GM06990 (cell line): ENCODE measurements around the gene CLCNKB.

Experiments used
- DNase-seq: peaks from one replicate; pipeline ENCODE4 v3.0.0-alpha.2; 2011; ENCODE audit not compliant: insufficient read length; ENCODE audit errors: extremely low read depth
- H3K27me3 ChIP-seq: replicated peaks from 2 replicates; pipeline ENCODE4 v1.6.0; 2011; ENCODE audit warnings: low read length; ENCODE audit not compliant: control insufficient read depth, insufficient read depth
- H3K36me3 ChIP-seq: 2 replicates; pipeline ENCODE4 v1.5.1; 2011; ENCODE audit warnings: low read length; ENCODE audit not compliant: control insufficient read depth, insufficient read depth
- H3K4me3 ChIP-seq: replicated peaks from 2 replicates; pipeline ENCODE4 v1.5.1; 2011; ENCODE audit warnings: low read depth, mild to moderate bottlenecking, control low read depth, low read length
- CTCF ChIP-seq: IDR thresholded peaks from 2 replicates; pipeline ENCODE4 v1.5.1; 2011; ENCODE audit warnings: low read length, control low read depth, mild to moderate bottlenecking, inconsistent platforms; ENCODE audit not compliant: insufficient read depth, poor library complexity, severe bottlenecking

CLCNKB gene

DNA sequence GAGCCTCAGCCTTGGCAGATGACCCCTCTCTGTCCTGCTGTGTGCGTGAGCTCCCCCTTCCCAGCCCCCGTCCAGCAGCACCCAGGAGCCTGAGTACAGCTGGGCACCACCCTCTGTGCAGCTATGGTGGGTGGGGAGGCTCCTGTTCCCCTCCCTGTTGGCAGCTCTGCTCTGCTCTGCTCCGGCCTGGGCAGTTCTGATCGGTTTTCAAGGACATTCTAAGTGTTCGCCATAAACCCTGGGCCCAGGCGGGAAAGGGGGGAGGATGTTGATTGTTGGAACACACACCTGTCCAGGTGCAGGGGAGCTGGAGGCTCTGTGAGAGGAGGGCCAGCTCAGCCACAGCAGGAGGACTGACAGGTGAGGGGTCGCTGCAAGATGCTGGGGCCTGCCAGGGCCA, at the start of gene CLCNKB:
Gene CLCNKB, plus strand, starts transcription at position 262 of the 400 bp plus-strand sequence. CDS start 711 bp downstream, outside the sequence.
- no peak for DNase-seq
- no peak for TF ChIP-seq CTCF
- peaks cover 3% of the 10 kb centered on the region for H3K27me3 ChIP-seq

DNA sequence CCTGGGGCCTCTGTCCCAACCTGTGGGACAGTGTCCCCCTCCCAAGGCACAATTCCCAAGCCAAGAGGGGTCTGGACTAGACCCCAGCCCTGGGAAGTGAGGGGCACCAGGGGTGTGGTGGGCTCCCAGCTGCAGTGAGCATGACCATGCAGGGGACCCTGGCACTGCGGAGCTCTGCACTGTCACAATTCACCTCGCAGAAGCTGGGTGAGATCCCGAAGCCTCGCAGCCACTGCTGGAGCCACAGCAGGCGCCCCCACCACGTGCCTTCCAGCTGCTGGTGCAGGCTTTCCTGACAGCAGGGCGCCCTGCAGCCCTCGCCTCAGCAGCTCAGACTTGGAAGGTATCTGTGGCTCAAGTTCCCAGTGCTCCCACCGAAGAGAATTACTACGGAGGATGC, 49.5 kb upstream of the CLCNKB start:
- TF ChIP-seq CTCF: no peak
- no peak for DNase-seq

More for the DNA sequence above, at the start of gene CLCNKB:
- Histone ChIP-seq H3K4me3 (no peak within 1 kb of the TSS), H3K36me3 (no peaks in the 10 kb centered on the region)

GRCh38 chr1:15994590-15995351, 48.8 kb upstream of the CLCNKB start:
- DNase-seq: no peak

More for the DNA sequence above, 49.5 kb upstream of the CLCNKB start:
- H3K4me3 ChIP-seq: no peak overlapping the region
- H3K27me3 ChIP-seq: peaks cover 3% of the 10 kb centered on the region
- H3K36me3 ChIP-seq: no peaks in the 10 kb centered on the region

DNA sequence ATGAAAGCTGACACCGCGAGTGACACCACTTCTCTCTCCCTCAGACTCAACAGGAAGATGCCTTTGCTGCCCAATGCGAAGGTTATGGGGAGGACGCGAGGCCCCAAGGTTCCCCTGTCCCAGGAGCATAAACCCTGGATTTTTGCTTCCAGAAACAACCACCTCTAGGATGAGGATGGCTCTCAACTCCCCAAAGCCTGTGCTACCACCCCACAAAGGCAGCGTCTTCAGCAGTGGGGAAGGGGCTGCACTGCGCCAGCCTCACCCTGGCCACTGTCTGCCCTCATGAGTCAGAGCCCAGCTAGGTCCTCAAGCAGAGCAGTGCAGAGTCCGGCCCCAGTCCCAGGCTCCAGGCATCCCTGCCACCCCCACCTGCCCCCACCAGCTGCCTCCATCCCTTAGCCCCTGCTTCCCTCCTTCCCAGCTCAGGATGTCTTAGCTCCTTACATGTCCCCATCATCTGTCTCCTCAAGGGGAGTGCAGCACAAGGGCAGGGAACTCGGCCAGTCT, 46.5 kb upstream of the CLCNKB start:
- DNase-seq: no peak
- Histone ChIP-seq H3K36me3 (no peaks in the 10 kb centered on the region), H3K4me3 (no peak overlapping the region), H3K27me3 (peaks cover 3% of the 10 kb centered on the region)
- TF ChIP-seq CTCF: no peak

More at GRCh38 chr1:15994590-15995351, 48.8 kb upstream of the CLCNKB start:
- H3K27me3 ChIP-seq: peaks cover 3% of the 10 kb centered on the region
- no peaks in the 10 kb centered on the region for H3K36me3 ChIP-seq
- H3K4me3 ChIP-seq: no peak overlapping the region
- TF ChIP-seq CTCF: peak; percentile 66

- no peak for TF ChIP-seq CTCF
- peaks cover 3% of the 10 kb centered on the region for H3K27me3 ChIP-seq
- no peak overlapping the region for H3K4me3 ChIP-seq
- no peak for DNase-seq
- H3K36me3 ChIP-seq: no peaks in the 10 kb centered on the region
Observed at GRCh38 chr1:15997637-15998280, 45.8 kb upstream of the CLCNKB start.
